Esophagus squamous epithelium (tissue), 5 donors: ENCODE data around the gene CCDC110. TPM values are rescaled to one million over a fixed set of nuclear protein-coding genes. Genes with fewer than 3 reads are reported as not detected.
A peak's percentile ranks its signal among the peaks of the same experiment; 100 is the strongest.

Source experiments
- DNase-seq: peaks from one replicate; lab custom pipeline; 2025; lab: John Stamatoyannopoulos, UW
- H3K27ac ChIP-seq, 4 donors: fragments of 200-600 bp; sonication (generic); one replicate each; pipeline ENCODE4 v1.5.1; 2016 to 2019; ENCODE audit warnings: mild to moderate bottlenecking in 1 of 4
- H3K27me3 ChIP-seq, 4 donors: fragments of 200-600 bp; sonication (generic); 1 replicate in 3 of 4; 2 replicates in 1 of 4; pipeline versions ENCODE4 v1.5.1 to v1.6.0; 2017 to 2021; ENCODE audit warnings: antibody characterized with exemption in 1 of 4
- H3K36me3 ChIP-seq, 3 donors: fragments of 200-600 bp; sonication (generic); one replicate each; pipeline ENCODE4 v1.5.1; 2016 to 2019
- H3K4me1 ChIP-seq, 3 donors: fragments of 200-600 bp; sonication (generic); one replicate each; pipeline ENCODE4 v1.5.1; 2017 to 2019
- H3K4me3 ChIP-seq, 4 donors: fragments of 200-600 bp; sonication (generic); 1 replicate in 3 of 4; 2 replicates in 1 of 4; pipeline ENCODE4 v1.5.1; 2016 to 2019; ENCODE audit warnings: mild to moderate bottlenecking in 2 of 4, moderate library complexity in 1 of 4
- H3K9me3 ChIP-seq, 3 donors: fragments of 200-600 bp; sonication (generic); one replicate each; pipeline ENCODE4 v1.5.1; 2016 to 2019
- POLR2A ChIP-seq, 4 donors: fragments of 450-650 bp; IDR thresholded peaks; one replicate each; pipeline ENCODE4 v1.6.1; 2017; ENCODE audit warnings: antibody characterized with exemption in 4 of 4, mild to moderate bottlenecking in 4 of 4, moderate library complexity in 3 of 4
- WGBS, 2 donors: methylation state at CpG; one replicate each; pipeline ENCODE4 v1.1.5; 2018; 5-methylcytosine and 5-hydroxymethylcytosine counted together
- intact Hi-C: fragments of 100-400 bp; cut with DNase I; formaldehyde crosslinking; loops from one replicate; pipeline ENCODE4 v1.15.0; 2022
- total RNA-seq, 4 donors: library from RNA; depleted of rRNA; stranded (reverse); fragments of >200 nt; gene quantifications; one replicate each; pipeline ENCODE4 v1.1.0, GENCODE V29; 2016
- TF ChIP-seq, protein P1 (sequence below), 6 experiments: fragments of 450-650 bp in 4 of 6; fragments of 200-600 bp in 2 of 6; sonication (generic) in 2 of 6; IDR thresholded peaks; one replicate each; pipeline ENCODE4 v1.5.1; 2016 to 2019; ENCODE audit warnings: antibody characterized with exemption in 6 of 6, mild to moderate bottlenecking in 4 of 6, moderate library complexity in 4 of 6
- donor health status: DM: yes; HTN: yes; CAD: no.

Gene CCDC110
- 1 to 10 TPM in 3 of 4 donors, under 1 TPM in 1; 0.18 to 2.3 (median 1.3) TPM for total RNA-seq

DNA sequence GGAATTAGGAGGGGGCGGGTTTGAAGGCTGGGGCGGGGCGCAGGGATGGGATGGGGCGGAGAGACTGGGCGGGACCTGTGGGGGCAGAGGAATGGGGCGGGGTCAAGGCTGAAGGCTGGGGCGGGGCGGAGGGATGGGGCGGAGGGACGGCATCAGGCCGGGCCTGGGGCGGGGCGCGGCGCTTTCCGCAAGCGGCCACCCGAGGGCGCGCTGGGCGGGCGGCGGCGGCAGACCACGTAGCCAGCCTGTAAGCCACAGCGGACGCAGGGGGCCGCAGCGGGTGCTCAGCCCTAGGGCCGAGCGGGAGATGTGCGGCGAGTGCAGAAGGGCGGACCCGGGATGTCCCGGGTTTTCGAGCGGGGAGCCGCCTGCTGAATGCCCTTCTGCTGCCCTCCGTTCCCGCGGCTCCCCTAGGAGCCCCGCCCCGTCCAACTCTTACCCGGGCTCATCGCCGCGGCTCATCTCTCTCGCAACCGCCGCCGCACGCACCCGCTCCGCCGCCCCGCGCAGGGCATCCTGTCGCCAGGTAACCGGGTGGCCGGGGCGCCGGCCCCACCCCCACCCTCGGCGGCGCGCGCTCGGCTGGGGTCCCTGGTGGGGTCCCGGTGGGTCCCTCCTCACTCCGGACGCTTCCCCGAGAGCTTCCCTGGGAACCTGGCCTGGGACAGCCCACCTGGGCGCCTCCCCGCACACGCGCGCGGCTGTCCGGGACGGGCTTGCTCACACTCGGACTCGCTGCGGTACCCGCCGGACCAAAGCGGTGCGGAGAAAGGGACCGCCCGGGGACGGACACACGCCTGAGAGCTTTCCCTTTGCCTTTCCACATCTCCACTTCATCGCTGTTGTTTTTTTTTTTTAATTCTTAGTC lies at the start of gene CCDC110:
TSS of gene CCDC110 (minus strand) at position 499 of the 868 bp plus-strand sequence. CDS start at position 449, 50 bp downstream.
- Histone ChIP-seq H3K9me3 (no peaks in the 10 kb centered on the region), H3K4me3 (peak within 1 kb of the TSS; percentile 60 to 91 (median 78)), H3K27me3 (no peaks in the 10 kb centered on the region), H3K27ac (peak within 1 kb of the TSS; percentile 68 to 85 (median 82)), H3K36me3 (no peaks in the 10 kb centered on the region), H3K4me1 (peaks cover 0 to 21% (median 7%) of the 10 kb centered on the region in 3 donors)
- intact Hi-C loops, result loop anchor here (5.0 kb wide), 1 partner anchor 126 kb away; no protein-coding TSS in a partner anchor
- 0 to 8% methylated on average over 7 to 14 of the region's 93 CpGs for WGBS, 2 donors
- peak in 1 of 4 donors; percentile 37 for TF ChIP-seq POLR2A (IDR thresholded peaks at IDR 0.05)
- TF ChIP-seq, protein P1, sequence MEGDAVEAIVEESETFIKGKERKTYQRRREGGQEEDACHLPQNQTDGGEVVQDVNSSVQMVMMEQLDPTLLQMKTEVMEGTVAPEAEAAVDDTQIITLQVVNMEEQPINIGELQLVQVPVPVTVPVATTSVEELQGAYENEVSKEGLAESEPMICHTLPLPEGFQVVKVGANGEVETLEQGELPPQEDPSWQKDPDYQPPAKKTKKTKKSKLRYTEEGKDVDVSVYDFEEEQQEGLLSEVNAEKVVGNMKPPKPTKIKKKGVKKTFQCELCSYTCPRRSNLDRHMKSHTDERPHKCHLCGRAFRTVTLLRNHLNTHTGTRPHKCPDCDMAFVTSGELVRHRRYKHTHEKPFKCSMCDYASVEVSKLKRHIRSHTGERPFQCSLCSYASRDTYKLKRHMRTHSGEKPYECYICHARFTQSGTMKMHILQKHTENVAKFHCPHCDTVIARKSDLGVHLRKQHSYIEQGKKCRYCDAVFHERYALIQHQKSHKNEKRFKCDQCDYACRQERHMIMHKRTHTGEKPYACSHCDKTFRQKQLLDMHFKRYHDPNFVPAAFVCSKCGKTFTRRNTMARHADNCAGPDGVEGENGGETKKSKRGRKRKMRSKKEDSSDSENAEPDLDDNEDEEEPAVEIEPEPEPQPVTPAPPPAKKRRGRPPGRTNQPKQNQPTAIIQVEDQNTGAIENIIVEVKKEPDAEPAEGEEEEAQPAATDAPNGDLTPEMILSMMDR (IDR thresholded peaks at IDR 0.05), result peak; percentile 43 to 76 (median 66)
- DNase-seq, result peak; percentile 82

DNA sequence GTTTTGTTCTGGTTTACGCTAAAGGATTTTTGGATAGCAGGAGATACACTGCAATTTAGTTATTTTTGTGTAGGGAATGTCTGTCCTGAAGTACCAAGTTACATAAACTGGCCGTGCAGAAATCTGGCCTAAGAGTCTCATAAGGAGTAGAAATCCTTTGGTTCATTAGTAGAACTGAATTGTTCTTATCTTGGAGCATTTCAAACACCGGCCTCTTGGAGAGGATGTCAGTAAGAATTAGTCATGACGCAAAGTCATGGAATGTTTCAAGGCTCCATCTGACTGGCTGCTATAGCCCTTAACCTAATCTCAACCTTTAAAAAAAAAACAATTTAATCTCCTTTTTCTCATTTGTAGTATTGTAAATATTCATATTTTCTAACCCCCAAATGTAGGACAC lies 48.6 kb upstream of the CCDC110 start:
- WGBS, 2 donors, result 63 to 77% methylated on average over 4 of the region's 4 CpGs
- peak overlapping the region in 3 of 4 donors; percentile 14 to 58 (median 18) for H3K27ac ChIP-seq
- intact Hi-C loops, result no loop called here

DNA sequence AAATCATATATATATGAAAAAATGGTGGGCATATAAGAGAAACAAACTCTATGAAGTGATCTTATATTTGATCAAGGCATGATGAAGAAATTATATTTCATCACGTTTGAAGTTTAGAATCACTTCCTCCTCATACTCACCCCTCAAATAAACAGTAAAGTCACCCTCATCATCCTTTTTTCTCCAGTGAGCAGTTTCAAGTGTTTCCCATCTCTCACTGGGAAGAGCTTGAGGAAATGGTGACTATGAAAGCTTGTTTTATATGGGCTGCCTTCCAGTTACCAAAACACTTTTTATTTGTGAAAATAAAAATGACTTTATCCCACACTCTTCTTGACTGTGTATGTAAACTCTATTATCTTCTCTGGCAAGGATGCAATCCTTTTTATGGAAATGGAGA lies 47.0 kb upstream of the CCDC110 start:
- TF ChIP-seq, protein P1 (IDR thresholded peaks at IDR 0.05), result no peak
- no peak for TF ChIP-seq POLR2A (IDR thresholded peaks at IDR 0.05)
- Histone ChIP-seq H3K36me3 (peaks cover 0 to 4% (median 0%) of the 10 kb centered on the region in 3 donors), H3K4me1 (peaks cover 0 to 7% (median 0%) of the 10 kb centered on the region in 3 donors), H3K9me3 (no peaks in the 10 kb centered on the region), H3K27ac (peak overlapping the region in 2 of 4 donors; percentile 18 to 58), H3K4me3 (no peak overlapping the region), H3K27me3 (no peaks in the 10 kb centered on the region)
- 21 to 33% methylated on average over 1 of the region's 1 CpG for WGBS, 2 donors
- no peak for DNase-seq
- intact Hi-C loops, result no loop called here

More for the DNA sequence above, 48.6 kb upstream of the CCDC110 start:
- peaks cover 0 to 11% (median 0%) of the 10 kb centered on the region in 3 donors for H3K36me3 ChIP-seq
- no peaks in the 10 kb centered on the region for H3K4me1 ChIP-seq
- no peak for TF ChIP-seq POLR2A (IDR thresholded peaks at IDR 0.05)
- no peaks in the 10 kb centered on the region for H3K9me3 ChIP-seq
- H3K27me3 ChIP-seq, result no peaks in the 10 kb centered on the region
- no peak for DNase-seq
- H3K4me3 ChIP-seq, result no peak overlapping the region

DNA sequence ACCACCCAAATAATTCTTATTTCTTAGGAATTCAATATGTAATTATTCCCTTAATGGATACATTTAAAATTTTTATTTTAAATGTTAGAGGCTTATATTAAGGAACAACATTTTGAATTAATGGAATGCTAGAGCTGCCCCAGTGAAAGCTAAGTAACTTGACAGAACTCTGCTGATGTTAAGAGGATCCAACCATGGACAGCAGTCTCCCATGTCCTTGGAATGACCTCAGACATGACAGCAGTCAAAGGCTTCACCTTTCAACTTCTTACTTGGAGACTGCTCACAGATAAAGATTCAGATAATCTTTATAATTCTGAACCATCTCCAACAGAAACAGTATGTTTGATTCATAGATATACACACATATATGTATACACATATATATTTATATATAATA lies 46.5 kb upstream of the CCDC110 start:
- no peak for DNase-seq
- intact Hi-C loops, result no loop called here
- Histone ChIP-seq H3K4me3 (no peak overlapping the region), H3K27ac (peak overlapping the region in 1 of 4 donors; percentile 6), H3K27me3 (no peaks in the 10 kb centered on the region), H3K36me3 (peaks cover 0 to 4% (median 0%) of the 10 kb centered on the region in 3 donors), H3K9me3 (no peaks in the 10 kb centered on the region), H3K4me1 (peaks cover 0 to 11% (median 0%) of the 10 kb centered on the region in 3 donors)
- TF ChIP-seq, protein P1 (IDR thresholded peaks at IDR 0.05), result no peak
- TF ChIP-seq POLR2A (IDR thresholded peaks at IDR 0.05), result no peak

DNA sequence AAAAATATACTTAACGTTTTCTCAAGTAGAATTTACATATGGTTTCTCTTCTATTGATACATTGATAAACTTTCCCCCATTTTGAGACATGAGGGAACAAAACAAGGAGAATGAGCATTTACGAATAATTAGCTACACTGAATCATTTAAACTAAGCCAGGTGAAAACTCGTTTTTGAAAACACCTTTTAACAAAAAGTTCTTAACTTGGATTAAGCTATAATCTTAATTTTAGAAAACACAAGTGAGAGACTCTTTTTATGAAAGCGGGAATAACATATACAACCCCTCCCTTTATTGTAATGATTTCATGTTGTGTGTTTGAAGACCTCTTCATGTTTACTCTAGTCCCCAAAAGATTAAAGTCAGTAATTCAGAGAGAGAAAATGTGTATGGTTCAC lies 43.7 kb upstream of the CCDC110 start:
- WGBS, 2 donors, result 65 to 75% methylated on average over 4 of the region's 4 CpGs
- peaks cover 0 to 3% (median 0%) of the 10 kb centered on the region in 4 donors for H3K27me3 ChIP-seq
- H3K27ac ChIP-seq, result no peak overlapping the region
- no peak for DNase-seq
- no peaks in the 10 kb centered on the region for H3K9me3 ChIP-seq
- TF ChIP-seq, protein P1 (IDR thresholded peaks at IDR 0.05), result no peak
- TF ChIP-seq POLR2A (IDR thresholded peaks at IDR 0.05), result no peak
- no peaks in the 10 kb centered on the region for H3K36me3 ChIP-seq
- H3K4me1 ChIP-seq, result peaks cover 0 to 18% (median 0%) of the 10 kb centered on the region in 3 donors
- H3K4me3 ChIP-seq, result no peak overlapping the region
- intact Hi-C loops, result no loop called here
